AG09319 (cell line): ENCODE results near the gene DOCK1.

Experiments
- DNase-seq: peaks from one replicate; pipeline ENCODE4 v3.0.0-alpha.2; 2010; ENCODE audit warnings: low read depth; ENCODE audit errors: extremely low read depth
- CTCF ChIP-seq: IDR thresholded peaks from 2 replicates; pipeline ENCODE4 v1.5.1; 2011; ENCODE audit warnings: low read depth, mild to moderate bottlenecking, inconsistent platforms, low read length, moderate library complexity

DOCK1 gene

GRCh38 chr10:127157089-127157488, 251.9 kb downstream of the DOCK1 start:
- no peak for DNase-seq

DNA sequence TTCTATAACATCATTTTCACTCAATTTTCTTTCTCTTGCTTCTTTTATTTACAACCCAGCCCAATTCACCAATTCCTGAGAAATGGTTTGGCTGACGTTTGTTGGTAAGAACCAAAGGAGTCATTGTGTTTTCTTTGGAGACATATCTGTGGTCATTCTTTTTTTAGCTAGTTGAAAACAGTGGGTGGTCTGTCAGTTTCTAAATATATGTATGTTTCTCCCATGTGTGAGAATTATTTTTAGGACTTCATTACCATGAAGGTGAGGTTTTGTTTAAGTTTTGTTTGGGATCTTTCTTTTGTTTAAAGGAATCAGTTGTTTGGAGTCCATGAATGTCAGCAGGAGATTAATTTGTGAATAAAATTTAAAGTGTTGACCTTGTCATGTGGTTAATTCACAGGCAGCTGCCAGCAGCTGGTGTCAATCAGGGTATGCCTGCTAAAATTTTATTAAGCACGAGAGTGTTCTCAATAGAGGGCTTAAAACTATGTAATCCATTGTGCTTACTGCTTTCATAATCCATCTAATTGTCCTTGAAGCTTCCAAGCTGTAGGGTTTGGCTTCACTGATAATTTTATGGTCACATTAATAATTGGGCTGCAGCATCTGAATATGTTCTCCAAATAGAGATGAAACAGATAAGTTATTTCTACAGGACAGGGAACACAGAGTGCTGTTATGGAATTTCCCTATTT, 252.4 kb downstream of the DOCK1 start:
- no peak for TF ChIP-seq CTCF
- DNase-seq, result no peak

More at GRCh38 chr10:127157089-127157488, 251.9 kb downstream of the DOCK1 start:
- TF ChIP-seq CTCF, result no peak

- no peak for TF ChIP-seq CTCF
- no peak for DNase-seq
Measured at GRCh38 chr10:127158662-127159061, 253.4 kb downstream of the DOCK1 start.

GRCh38 chr10:127159648-127160245, 254.5 kb downstream of the DOCK1 start:
- TF ChIP-seq CTCF, result no peak
- no peak for DNase-seq

GRCh38 chr10:127161482-127161881, 256.3 kb downstream of the DOCK1 start:
- no peak for TF ChIP-seq CTCF
- no peak for DNase-seq

DNA sequence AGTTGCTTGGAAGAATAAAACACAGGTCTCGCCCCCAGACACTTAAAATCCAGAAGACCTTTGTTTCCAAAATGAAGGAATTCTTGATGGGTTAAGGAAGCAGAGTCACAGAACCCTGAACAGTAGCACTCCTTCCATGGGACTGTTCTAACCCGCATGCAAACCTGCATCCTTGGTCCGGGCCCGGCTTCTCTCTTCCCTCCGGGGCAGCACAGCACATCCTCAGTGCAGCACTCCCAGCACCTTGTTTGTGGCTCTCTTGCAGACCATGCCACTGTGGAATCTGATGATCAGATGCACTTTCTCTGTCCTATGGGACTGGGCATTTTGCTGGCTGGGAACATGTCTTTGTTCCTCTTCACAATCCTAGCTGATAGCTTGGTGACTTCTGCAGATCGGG, 257.6 kb downstream of the DOCK1 start:
- DNase-seq, result no peak
- TF ChIP-seq CTCF, result no peak

- DNase-seq, result no peak
- TF ChIP-seq CTCF, result no peak
Measured at GRCh38 chr10:127168261-127168660, 263.0 kb downstream of the DOCK1 start.
